LNCAP (cell line): ENCODE measurements around the gene WDR13.

Experiments used
- TF ChIP-seq, protein P1 (sequence below): fragments of 450-650 bp; IDR thresholded peaks from 2 replicates; pipeline ENCODE4 v1.5.1; 2017; ENCODE audit warnings: mild to moderate bottlenecking

The WDR13 gene

DNA sequence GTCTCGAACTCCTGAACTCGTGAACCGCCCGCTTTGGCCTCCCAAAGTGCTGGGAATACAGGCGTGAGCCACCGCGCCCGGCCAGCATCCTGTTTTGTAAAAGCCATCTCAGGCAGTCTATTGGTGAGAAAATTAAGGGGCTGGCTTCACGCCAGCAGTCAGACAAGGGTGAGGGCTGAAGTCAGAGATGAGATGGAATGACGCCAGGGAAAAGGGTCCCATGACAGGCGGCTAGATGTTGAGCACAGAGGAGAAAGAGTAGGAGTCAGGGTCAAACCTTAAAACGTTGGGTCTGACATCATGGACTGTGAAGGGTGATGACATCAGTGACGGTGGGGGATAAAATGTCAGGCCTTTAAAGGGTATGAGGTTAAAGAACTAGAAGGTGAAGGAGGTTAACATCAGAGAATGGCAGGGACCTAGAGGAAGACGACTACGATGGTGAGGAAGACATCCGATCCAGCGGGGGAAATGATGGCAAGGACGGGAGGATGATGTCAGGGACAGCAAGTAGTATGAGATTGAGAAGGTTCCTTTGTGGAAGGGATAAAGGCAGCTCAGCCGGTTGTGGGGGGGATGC, 23.5 kb upstream of the WDR13 start:
- TF ChIP-seq, protein P1, sequence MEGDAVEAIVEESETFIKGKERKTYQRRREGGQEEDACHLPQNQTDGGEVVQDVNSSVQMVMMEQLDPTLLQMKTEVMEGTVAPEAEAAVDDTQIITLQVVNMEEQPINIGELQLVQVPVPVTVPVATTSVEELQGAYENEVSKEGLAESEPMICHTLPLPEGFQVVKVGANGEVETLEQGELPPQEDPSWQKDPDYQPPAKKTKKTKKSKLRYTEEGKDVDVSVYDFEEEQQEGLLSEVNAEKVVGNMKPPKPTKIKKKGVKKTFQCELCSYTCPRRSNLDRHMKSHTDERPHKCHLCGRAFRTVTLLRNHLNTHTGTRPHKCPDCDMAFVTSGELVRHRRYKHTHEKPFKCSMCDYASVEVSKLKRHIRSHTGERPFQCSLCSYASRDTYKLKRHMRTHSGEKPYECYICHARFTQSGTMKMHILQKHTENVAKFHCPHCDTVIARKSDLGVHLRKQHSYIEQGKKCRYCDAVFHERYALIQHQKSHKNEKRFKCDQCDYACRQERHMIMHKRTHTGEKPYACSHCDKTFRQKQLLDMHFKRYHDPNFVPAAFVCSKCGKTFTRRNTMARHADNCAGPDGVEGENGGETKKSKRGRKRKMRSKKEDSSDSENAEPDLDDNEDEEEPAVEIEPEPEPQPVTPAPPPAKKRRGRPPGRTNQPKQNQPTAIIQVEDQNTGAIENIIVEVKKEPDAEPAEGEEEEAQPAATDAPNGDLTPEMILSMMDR: no peak

DNA sequence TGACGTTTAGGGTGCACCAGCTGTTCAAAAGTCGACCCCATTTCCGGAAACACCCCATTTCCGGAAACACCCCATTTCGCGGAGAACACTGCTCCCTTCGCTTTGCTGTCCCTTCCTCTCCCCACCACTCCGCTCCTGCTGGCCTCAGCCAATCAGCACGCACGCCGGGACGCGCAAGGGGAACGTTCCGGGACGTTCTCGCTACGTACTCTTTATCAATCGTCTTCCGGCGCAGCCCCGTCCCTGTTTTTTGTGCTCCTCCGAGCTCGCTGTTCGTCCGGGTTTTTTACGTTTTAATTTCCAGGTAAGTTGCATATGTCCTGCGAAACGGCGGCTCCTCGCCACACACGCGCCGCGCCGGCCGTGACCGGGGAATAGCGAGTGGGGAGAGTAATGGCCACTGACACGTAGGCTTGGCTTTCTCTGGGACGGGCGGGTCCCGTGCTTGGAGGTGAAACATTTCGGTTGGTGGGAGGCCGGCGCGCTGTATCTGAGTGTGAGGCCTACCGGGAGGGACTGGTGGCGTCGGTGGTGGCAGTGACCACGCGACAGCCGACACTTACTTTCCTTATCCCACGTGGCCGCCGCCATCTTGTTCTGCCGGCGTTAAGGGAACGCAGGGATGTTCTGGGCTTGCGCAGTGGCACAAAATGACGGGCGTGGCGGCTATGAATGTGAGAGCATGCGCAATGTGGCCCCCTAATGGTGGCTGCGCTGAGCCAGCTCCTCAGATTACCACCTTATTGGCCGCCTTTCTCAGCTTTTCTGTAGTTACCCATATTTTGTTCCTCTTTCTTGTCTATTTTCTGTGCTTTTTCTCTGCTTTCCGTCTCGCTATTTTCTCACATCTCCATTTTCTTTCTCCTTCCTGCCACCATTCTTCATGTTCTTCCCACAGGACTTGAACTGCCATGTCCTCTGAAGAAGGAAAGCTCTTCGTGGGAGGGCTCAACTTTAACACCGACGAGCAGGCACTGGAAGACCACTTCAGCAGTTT, 22.7 kb upstream of the WDR13 start, which contains the start of gene RBM3:
Gene RBM3 (plus strand): TSS at position 215 of the 997 bp plus-strand sequence. CDS start 697 bp downstream, at position 912.
- TF ChIP-seq, protein P1: no peak

DNA sequence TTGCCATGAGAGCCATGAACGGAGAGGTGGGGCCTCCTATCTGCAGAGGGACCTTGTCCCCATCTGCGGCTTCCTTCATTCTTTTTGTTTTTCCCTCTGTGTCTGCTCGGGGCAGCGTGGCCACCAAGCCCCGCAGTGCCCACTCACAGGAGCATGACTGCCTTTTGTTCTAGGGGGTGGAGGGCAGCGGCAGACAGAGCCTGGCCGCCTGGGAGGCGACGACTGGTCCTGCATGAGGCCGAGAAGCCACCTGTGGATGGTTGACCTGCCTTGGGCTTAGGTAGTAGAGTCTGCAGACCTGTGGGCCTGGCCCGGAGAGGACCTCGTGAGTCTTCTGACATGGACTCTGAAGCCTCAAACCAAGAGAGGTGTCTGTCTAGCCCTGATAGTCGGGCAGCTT, 21.6 kb upstream of the WDR13 start:
- TF ChIP-seq, protein P1: no peak

GRCh38 chrX:48576108-48576507, 21.2 kb upstream of the WDR13 start:
- TF ChIP-seq, protein P1: no peak

GRCh38 chrX:48578661-48579128, 18.6 kb upstream of the WDR13 start:
- TF ChIP-seq, protein P1: no peak

- TF ChIP-seq, protein P1: no peak
Observed at GRCh38 chrX:48579259-48579658, 18.0 kb upstream of the WDR13 start.

DNA sequence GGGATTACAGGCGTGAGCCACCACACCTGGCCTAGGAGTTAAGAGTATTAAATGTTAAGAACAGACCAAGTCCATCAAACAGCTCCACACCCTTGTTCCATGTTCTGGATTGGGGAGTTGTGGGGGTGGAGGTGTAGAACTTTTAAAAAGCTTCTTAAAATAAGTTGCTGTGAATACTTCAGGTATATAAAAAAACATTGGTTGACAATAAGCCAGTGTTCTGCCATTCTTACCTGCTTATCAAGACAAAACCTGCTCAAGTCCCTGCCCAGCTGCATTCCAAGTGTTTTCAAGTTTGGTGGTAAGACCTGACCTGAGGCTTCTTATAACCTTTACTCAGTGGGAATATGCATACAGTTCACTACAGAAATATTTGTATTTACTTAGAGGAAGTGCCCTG, 16.6 kb upstream of the WDR13 start:
- TF ChIP-seq, protein P1: no peak
